Measurements from ENCODE around the gene ZSCAN18.

ZSCAN18 gene

GRCh38 chr19:58040751-58041525 lies 57.1 kb downstream of the ZSCAN18 start:
- H3K9me3 Mint-ChIP-seq (ENCODE audit: low read depth) = peaks cover 12% of the 10 kb centered on the region
- H3K36me3 Mint-ChIP-seq = peaks cover 13% of the 10 kb centered on the region
- no peaks in the 10 kb centered on the region for H3K4me1 Mint-ChIP-seq (ENCODE audit: low read depth)
- peaks cover 12% of the 10 kb centered on the region for H3K27me3 Mint-ChIP-seq
- H3K27ac Mint-ChIP-seq = no peak overlapping the region
- no peak overlapping the region for H3K4me3 Mint-ChIP-seq

DNA sequence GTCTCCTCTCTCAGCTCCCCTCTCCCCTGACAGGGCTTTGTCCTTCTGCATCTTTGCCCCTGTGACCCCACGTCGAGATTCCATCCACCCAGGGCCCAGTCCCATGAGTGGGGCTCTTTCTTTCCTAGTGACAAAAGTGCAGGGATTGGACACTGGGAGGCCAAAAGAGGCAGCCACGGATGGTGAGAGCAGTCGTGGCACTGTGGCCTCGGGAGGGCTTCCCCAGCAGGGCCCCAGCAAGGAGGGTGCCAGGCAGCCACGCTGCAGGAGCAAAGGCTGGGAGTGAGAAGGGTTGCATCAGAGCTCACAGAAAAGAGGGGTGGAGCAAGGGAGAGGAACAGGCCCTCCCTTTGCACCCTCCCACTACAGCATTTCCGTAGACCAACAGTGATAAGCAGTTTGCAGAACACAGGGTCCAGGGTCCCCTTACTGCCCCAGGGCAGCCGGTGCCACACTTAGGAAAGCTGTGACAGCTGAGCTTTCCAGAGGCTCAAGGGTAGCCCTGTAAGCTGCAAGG lies 59.3 kb downstream of the ZSCAN18 start:
- Mint-ChIP-seq H3K36me3 (peaks cover 22% of the 10 kb centered on the region), H3K27me3 (peaks cover 25% of the 10 kb centered on the region), H3K9me3 (ENCODE audit: low read depth) (peaks cover 15% of the 10 kb centered on the region), H3K27ac (no peak overlapping the region), H3K4me1 (ENCODE audit: low read depth) (peaks cover 4% of the 10 kb centered on the region), H3K4me3 (no peak overlapping the region)

DNA sequence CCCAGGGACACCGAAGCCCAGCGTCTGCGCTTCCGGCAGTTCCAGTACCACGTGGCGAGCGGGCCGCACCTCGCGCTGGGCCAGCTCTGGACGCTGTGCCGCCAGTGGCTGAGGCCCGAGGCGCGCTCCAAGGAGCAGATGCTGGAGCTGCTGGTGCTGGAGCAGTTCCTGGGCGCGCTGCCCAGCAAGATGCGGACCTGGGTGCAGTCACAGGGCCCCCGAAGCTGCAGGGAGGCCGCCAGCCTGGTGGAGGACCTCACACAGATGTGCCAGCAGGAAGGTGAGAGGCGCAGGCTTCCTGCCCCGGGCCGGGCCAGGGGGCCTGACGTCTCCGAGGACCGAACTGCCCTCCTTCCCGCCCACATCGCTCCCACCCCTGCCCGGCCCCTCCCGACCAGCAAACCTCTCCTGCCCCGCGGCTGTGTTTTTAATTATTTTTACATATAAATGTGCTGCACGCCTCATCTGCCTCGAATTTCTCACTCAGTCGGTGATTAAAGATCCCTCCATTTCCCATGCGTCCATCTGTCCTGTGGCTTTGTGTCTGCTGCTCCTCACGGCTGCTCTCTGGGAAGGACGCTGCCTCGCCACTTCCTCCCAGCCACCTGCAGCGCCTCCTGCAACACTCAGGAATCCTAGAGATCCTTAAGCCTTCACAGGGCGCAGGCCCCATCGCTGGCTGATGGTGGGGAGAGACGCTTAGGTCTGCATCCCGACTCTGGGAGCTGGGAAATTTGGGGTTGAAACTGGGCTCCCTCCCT lies 59.9 kb downstream of the ZSCAN18 start:
- Mint-ChIP-seq H3K36me3 (peaks cover 22% of the 10 kb centered on the region), H3K27ac (no peak overlapping the region), H3K4me3 (no peak overlapping the region), H3K4me1 (ENCODE audit: low read depth) (peaks cover 4% of the 10 kb centered on the region), H3K27me3 (peaks cover 25% of the 10 kb centered on the region), H3K9me3 (ENCODE audit: low read depth) (peaks cover 15% of the 10 kb centered on the region)

- H3K36me3 Mint-ChIP-seq = peaks cover 21% of the 10 kb centered on the region
- no peak overlapping the region for H3K27ac Mint-ChIP-seq
- H3K27me3 Mint-ChIP-seq = peaks cover 32% of the 10 kb centered on the region
- peaks cover 4% of the 10 kb centered on the region for H3K4me1 Mint-ChIP-seq (ENCODE audit: low read depth)
- peaks cover 15% of the 10 kb centered on the region for H3K9me3 Mint-ChIP-seq (ENCODE audit: low read depth)
- no peak overlapping the region for H3K4me3 Mint-ChIP-seq
Observed at GRCh38 chr19:58035863-58036262, 62.2 kb downstream of the ZSCAN18 start.

DNA sequence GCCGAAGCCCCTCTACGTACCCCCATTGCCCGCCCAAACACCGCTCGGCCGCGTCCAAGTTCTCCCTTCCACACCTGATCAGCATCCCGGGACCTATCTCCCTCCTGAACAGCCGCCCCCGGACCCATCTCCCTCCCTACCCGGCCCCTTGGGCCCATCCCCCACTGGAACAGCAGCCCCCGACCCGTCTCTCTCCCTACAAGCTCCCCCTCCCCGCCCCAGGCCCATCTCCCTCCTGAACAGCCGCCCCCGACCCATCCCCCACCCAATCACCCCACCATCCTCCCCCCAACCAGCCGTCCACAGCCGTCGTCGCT lies 63.6 kb downstream of the ZSCAN18 start:
- Mint-ChIP-seq H3K4me1 (ENCODE audit: low read depth) (peaks cover 4% of the 10 kb centered on the region), H3K36me3 (peaks cover 23% of the 10 kb centered on the region), H3K4me3 (no peak overlapping the region), H3K27me3 (peaks cover 32% of the 10 kb centered on the region), H3K27ac (no peak overlapping the region), H3K9me3 (ENCODE audit: low read depth) (peaks cover 15% of the 10 kb centered on the region)

All from activated naive CD8-positive, alpha-beta T cell (primary cell).